GM21367 (cell line): ENCODE results near the gene SEMA5B.

Experiments used
- ATAC-seq: cut with Tn5 transposase; IDR thresholded peaks from one replicate; pipeline ENCODE4 v1.9.1; 2021; ENCODE audit not compliant: unreplicated experiment

Gene SEMA5B

DNA sequence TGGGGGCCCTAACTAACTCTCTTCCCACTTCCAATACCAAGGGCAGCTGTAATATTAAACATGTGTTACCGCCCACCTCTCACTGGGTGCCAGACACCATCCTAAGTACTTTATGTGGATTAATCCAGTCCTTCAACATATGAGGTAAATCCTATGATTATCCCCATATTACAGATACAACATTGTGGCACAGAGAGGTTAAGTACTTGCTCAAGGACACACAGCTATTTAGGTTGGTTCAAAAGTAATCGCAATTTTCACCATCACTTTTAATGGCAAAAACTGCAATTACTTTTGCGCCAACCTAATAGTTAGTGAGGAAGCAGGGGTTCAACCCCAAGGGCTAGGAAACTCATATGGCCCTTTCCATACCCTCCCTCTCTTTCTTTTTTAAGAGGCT, 100.8 kb downstream of the SEMA5B start:
- ATAC-seq, result no peak

DNA sequence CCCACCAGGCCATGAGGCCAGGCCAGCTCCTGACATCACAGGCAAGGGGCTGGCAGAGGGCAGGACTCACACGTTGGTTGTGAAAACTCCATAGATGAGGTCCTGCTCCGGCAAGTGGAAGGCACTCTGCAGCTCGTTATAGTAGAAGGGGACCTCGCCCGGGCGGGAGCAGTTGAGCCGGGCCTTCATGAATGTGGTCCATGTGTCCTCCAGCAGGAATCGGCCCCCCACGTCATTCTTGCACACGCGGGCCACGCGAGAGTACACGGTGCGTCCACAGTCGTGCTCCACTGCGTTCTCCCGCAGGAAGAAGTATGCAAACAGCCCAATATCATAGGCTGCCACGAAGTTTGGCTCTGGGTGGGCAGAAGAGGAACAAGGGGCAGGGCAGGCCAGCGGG, 101.2 kb downstream of the SEMA5B start:
- ATAC-seq, result no peak

DNA sequence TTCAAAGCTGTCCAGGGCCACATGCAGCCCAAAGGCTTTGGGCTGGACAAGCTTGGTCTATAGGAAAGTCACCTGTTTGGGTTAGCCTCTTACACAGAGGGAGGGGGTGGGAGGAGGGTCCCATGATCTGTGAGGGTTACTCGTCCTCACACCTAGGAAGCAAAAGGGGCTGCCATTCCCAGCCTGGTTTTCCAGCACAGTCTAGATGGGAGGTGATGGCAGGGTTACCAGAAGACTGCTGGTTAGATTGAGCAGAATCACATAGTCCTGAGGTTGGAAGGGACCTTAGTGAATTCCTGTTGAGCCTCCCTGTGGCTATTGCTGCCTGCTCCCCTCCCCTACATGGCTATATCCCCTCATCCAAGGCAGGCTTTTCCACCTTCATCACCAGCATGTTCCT, 101.8 kb downstream of the SEMA5B start:
- ATAC-seq, result no peak

GRCh38 chr3:122924056-122924455, 103.5 kb downstream of the SEMA5B start:
- ATAC-seq, result no peak

DNA sequence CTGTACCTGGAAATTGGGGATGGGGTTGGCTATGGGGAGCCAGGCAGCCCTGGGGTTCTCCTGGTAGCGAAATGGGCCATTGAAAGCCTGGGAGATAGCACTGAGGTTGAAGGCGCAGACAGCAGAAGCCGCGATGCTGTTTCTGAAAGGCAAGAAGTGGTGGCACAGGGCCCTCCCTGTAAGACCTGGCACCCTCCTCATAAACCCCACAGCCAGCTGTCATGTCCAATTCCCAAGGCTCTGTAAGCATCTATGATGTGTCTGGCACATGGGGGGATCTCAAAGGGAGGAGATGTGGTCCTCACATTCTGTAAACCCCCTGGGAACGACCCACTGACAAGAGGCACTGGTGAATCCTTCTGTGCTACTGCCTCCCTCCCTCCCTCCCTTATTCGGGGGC, 104.0 kb downstream of the SEMA5B start:
- no peak for ATAC-seq

- ATAC-seq, result no peak
These were observed 105.5 kb downstream of the SEMA5B start for GRCh38 chr3:122921791-122922651.

DNA sequence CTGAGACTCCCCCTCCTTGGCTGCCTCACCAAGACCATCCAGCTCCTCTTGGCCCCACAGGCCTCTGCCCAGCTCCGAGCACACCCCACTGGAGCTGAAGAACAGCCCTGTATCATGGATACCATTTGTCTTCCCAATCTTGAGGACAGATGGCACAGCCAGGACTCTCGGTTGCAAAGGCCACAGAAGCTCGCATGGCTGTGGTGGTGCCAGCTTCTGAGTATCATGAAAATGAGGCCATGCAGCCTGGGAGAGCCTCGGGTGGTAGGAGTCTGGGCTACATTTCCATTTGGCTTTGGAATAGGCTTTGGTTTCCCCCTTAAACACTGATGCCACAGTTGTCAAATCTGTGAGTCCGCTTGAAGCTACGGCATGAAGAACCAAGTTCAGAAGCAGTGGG, 106.6 kb downstream of the SEMA5B start:
- no peak for ATAC-seq

DNA sequence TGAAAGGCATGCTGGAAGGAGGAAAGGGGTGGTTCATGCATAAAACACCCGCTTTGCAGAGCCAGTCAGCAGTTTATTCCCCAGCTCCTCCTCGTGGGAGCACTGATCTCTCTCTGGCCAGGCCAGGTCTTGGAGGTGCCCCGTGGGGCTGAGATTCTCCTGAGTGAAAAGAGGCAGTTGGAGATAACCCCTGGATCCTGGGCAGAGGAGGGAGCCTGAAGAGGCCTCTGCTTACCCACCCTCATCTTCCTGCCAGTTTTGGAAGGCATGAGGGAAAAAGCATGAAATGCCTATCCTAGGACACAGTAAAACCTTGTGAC, 108.3 kb downstream of the SEMA5B start:
- no peak for ATAC-seq

DNA sequence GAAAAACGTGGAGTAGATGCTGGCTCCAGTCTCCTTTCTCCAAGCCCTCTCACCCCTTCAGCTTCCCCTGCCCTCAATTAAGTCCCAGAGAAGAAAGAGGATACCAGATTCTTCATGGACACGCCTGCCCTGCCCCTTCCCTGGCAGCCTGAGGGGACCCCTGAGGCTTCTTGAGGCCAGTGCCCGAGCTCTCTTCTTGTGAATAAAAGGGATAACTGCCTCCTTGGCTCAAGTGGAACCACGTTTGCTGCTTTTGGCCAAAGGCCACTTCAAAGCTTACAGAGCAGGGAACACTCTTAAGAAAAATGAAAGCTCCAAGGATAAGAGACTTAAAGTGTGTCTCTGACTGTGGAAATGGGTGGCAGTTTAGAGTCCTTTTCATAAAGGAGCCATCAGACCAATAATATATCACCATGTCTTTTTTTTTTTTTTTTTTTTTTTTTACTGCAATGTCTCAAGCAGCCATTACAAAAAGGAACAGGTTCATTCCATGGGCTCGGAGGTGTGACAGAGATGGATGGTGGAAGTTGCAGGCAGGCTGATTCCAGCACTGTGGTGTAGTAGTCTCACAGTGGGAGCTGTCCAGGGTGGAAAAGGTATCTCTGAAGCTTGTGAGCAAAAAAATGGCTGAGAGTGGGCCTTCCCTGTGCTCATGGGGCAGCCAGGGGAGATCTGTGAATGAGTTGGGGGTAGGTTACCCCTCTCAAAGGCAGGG, 108.8 kb downstream of the SEMA5B start:
- no peak for ATAC-seq

GRCh38 chr3:122917412-122917811, 110.2 kb downstream of the SEMA5B start:
- ATAC-seq, result no peak

DNA sequence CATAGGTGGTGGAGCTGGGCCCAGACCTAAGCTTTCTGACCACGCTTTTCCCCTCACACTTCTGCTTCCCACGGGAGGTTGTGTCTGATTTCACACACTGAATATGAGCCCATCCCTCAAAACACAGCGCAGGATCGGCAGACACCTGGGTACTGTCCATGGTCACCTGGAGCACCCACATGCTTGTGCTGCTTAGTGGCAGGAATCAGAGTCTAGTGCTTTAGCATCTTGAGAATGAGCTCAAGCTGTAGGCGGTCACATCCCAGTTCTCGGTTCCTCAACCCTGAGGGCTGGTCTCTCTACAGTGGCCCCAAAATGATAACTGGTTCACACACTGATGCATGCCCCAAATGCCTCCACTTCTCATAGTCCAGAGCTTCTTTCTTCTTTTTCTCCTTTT, 111.0 kb downstream of the SEMA5B start:
- ATAC-seq, result no peak

DNA sequence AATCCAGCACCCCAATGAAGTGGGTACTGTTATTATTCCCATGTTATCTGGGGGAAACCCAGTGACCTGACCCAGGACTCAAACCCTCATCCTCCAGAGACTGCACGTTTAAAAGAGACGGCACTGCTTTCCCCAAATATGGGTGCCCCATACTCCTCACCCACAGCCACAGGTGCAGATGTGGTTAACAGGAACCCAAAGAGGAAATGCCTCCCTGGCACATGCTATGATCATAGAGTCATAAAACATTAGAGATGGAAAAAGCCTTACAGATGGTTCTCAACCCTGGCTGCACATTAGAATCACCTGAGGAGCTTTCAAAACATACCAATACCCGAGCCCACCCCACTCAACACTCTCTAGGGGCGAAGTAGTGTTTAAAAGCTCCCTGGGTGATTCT, 111.5 kb downstream of the SEMA5B start:
- no peak for ATAC-seq

DNA sequence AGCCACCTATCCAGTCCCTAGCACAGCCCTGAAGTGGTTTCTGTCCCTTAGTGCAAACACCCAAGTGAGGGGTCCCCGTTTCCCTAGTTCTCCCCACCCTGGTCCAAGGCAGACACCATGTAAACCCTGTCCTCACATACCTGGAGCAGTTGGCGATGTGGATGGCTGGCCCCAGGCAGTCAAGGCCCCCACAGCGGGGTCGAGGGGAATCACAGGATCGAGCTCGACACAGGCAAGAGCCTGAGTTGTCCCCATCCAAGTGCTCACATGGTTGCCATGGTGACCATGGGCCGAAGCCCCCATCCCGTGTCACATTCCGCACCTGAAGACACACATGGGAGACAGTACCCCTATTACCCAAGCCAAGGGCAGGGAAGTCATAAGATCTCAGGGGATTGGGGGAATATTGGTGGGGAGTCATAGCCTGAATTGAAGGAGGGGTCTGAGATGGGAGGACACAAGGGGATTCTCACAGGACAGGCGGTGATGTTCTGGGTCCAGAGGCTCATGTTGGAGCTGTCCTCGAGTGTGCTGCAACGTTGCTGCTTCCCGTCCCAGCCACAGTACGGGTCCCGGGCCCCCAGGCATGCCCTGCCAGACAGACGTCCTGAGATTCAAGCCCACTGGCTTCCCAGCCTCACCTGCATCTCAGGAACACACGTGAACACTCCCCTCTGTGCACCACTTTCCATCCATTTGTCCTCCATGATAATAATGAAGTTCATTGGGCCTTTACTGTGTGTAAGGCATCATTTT, 112.1 kb downstream of the SEMA5B start:
- ATAC-seq, result no peak

- ATAC-seq, result no peak
These were observed 113.9 kb downstream of the SEMA5B start for GRCh38 chr3:122913539-122914100.

GRCh38 chr3:122912772-122913538, 114.6 kb downstream of the SEMA5B start:
- ATAC-seq, result no peak

- no peak for ATAC-seq
These were observed 115.7 kb downstream of the SEMA5B start for GRCh38 chr3:122911901-122912300.

GRCh38 chr3:122908251-122908650, 119.3 kb downstream of the SEMA5B start:
- ATAC-seq, result no peak

DNA sequence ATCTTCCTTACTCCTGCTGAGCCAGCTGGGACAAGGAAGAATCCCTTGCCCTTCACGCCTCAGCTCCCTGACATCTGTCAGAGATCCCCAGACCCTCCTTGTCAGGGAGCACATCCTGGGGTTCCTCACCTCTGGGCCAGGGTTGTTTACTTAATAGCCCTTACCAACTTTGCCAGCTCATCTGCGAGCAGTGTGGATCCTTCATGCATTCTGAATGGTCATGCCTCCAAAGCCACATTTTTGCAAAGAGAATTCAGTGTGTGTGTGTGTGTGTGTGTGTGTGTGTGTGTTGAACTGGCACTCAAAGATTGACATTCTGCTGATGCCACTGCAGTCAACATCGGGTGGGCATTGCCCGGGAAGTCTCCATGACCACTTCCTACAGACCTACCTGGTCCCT, 120.1 kb downstream of the SEMA5B start:
- ATAC-seq, result no peak

DNA sequence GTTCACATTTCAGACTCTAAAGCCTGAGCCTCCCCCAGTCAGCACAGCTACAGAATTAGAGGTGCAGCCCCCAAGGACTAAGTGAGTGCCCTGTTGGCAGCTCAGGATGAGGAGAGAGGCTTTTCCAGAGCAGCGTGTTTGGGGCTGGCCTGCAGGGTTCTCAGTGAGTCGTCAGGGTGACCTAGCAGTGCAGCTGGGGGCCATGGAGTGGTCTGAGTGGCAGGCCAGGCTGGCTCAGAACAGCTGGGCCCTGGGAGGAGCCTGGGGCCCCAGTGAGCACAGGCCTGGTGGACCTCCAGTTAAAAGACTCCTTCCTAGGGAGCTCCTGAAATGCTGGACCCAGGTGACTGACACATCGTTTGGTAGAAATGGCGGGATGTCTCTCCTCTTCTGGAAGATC, 124.4 kb downstream of the SEMA5B start:
- no peak for ATAC-seq

DNA sequence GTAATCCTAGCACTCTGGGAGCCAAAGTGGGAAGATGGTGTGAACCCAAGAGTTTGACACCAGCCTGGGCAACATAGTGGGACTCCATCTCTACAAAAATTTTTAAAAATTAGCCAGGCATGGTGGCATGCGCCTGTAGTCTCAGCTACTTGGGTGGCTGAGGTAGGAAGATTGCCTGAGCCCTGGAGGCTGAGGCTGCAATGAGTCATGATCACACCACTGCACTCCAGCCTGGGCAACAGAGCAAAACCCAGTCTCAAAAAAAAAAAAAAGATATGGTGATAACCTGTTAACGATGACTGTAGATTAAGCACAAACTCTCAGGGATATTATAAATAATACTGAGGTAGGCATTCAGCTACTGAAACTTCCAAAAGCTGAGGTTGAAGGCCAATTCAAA, 125.2 kb downstream of the SEMA5B start:
- ATAC-seq, result no peak

- no peak for ATAC-seq
These were observed 129.3 kb downstream of the SEMA5B start for GRCh38 chr3:122898298-122898697.
